ENCODE results near the gene NHERF1.

- no peak for TF ChIP-seq CTCF (IDR thresholded peaks at IDR 0.05; ENCODE audit: low read length)
- TF ChIP-seq EZH2 (IDR thresholded peaks at IDR 0.05; ENCODE audit: borderline replicate concordance, low read length): no peak
Measured at GRCh38 chr17:74804683-74805082, 56.3 kb downstream of the NHERF1 start.

All from OCI-LY1 (cell line).